HL-60 (cell line): ENCODE data around the gene SMARCA2.

ENCODE experiments used
- CTCF ChIP-seq: IDR thresholded peaks from one replicate; pipeline ENCODE4 v1.5.1; 2011; ENCODE audit warnings: low read length, control low read depth, inconsistent platforms; ENCODE audit not compliant: insufficient read depth
- POLR2AphosphoS5 ChIP-seq: IDR thresholded peaks from 2 replicates; pipeline ENCODE4 v1.6.1; 2012; ENCODE audit warnings: low read depth
- REST ChIP-seq: IDR thresholded peaks from 2 replicates; pipeline ENCODE4 v1.6.1; 2012; ENCODE audit warnings: low read depth; ENCODE audit not compliant: insufficient replicate concordance

DNA sequence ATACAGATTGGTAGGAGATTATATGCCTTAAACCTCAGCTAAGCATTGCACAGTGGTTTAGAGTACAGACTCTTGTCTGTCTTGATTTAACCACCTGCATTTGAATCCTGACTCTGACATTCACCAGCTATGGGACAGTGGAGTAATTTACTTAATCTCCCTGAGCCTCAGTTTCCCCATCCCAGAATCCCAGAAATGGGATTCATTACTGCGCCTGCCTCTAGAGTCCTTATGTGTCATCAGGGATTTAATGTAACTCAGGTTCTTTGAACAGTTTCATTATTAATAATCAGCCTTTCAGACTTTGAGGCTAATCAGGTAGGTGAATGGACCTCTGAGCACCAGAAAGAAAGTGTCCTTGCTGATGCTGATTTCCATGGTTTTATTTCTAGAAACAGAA is 149.1 kb downstream of the SMARCA2 start:
- TF ChIP-seq POLR2AphosphoS5, result no peak
- TF ChIP-seq CTCF, result no peak
- TF ChIP-seq REST, result no peak
